GM21526 (cell line): ENCODE measurements around the gene MAP3K7.

Source experiments
- ATAC-seq: cut with Tn5 transposase; IDR thresholded peaks from one replicate; pipeline ENCODE4 v1.9.1; 2021; ENCODE audit warnings: moderate library complexity; ENCODE audit not compliant: unreplicated experiment, low FRiP score

MAP3K7 gene

DNA sequence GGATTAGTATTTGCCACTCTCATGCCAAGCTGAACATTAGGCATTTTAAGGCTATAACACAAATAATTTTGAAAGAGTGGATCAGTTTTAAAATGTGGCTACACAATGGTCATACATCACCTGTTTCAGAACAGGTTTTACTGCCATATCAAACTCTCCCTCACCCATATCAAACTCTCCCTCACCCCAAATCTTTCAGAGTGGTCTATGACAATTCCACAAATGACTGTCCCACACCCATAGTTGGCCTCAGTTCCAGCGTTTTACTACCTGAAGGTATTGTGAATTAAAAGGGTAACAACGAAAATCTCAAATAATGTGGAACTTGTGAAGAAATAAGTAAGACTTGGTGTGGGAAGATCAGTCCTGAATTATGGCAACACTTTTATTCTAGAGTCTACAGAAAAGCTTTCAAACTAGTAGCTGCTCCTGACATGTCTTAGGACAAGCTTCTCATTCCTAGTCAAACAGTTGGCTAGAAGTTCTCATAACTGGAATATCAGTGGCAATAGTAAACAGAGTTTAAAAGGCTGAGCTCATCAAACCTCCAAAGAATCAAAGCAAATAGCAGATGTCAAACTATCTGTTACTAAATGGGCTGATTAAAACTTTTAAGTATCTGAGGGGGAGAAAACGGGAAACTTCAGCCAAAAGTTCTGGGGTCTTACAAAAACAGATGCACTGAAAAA, 52.4 kb downstream of the MAP3K7 start:
- no peak for ATAC-seq

DNA sequence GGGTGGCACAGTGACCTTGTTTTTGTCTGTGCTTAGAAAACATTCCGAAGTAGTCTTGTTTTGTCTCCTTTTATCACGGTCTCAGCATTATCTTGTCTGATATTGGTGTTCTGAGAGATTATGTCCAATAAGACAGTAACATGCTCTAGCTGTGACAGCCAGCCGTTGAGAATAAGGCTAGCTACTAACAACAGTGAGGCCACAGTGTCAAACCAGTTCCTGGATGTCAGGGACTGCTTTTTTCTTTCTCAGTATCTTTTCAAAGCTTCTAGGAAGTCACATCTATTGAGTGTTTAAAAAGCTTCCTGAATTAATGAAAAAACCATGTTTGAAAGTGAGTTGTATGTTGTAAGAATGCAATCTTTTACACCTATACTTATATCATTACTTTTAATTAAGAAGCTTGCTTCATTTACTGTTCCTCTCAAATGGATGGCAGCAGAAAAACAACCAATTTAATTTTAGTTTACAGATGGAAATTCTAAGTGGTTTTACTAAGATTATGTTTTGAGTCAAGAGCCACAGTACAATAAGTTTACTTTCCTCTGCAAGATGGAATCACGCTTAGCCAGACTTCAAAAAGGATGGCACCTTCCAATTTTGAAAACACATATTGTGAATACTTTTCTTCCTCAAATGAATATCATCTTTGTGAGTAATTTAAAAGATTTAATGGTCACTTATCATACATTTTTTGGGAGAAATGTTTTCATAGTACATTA, 53.1 kb downstream of the MAP3K7 start:
- ATAC-seq, result no peak

DNA sequence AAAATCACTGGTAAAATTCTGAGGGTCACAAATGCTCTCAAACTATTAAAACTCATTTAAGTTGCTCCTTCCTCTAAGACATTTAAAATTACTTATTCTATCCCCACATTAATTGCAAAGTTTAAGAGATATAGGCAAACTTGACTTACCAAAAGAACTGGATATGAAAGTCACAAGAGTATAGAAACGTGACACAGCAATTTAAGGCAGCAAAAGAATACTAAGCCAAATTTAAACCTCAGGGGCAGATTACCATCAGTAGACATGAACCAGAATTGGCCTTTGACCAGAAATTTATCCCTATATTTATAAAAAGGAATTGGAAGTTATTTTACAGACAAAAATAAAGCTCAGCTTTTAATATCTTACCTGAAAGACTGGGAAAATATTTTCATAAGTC, 56.0 kb downstream of the MAP3K7 start:
- no peak for ATAC-seq

DNA sequence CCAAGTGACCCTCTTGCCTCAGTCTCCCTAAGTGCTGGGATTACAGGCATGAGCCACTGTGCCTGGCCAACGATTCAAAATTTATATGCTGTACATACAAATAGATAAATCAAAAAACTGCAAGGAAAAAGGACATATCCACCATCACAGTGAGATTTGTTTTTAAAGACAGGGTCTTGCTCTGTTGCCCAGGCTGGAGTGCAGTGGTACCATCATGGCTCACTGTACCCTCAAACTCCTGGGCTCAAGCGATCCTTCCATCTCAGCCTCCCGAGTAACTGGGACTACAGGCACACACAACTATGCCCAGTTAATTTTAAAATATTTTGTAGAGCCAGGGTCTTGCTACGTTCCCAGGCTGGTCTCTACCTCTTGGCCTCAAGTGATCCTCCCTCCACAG, 61.5 kb downstream of the MAP3K7 start:
- ATAC-seq, result no peak

DNA sequence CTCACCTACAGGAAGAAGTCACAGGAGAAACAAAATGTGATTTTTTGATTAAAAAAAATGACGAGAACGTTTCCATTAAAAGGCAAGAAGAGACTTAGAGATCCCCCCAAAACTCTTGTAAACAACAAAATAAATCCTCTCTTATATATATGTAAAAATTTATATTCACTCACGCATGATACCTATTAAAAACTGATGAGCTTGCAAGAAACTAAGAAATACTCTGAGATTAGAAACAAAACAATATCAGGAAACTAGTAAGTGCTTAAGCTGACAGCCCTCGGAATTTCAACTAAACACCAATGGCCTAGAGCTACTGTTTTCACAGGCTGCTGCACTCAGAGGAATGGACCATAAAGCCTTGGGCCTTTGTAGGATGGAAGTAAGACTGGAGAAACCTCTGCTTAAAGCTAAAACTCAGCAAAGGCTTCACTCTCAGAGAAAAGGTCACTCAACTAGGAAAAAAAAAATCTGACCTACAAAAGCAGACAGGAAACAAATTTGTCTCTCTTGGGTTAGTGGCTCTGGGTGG, 63.0 kb downstream of the MAP3K7 start:
- ATAC-seq, result no peak

DNA sequence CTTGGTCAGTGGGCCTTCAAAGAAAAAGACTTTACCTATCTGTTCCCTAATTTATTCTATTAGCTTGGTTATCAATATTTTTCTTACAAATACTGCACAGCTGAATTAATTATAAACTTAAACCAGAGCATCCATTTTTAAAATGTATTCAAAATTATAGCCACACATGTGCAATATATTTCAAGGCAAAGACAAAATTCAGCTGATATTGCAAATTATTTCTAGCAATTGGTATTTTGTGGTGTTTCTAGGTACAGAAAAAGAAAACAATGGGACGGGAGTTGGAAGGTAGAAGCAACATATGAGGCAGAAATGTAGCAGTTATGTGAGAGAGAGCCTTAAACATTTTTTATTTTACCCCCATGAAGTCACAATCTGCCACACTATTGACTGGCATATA, 64.9 kb downstream of the MAP3K7 start:
- ATAC-seq, result no peak

DNA sequence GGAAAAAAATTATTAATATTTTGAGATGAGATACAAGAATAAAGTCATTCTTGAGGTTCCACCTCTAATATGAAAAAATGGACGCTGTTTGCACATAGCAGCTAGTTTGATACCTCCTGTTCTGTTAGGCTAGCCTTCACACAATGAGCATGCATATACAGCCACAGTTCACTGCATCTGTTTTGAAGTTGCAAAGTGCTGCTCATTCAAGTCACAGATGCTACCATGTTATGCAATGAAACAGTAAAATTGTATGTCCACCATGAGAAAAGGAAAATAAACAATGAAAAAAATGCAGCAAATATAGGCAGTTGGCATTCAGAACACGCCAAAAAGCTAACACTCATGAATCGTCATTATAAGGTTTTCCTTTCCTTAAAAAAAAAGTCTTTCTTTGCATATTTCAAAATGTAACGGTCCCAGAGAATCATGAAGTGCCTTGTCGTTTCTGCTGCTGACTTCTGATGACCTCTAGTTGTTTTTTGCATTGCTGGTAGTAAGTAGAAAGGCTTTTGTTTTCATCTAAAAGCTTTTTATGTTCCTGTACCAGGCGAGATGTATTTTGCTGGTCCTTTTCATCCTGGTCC, 70.7 kb downstream of the MAP3K7 start:
- ATAC-seq, result no peak

DNA sequence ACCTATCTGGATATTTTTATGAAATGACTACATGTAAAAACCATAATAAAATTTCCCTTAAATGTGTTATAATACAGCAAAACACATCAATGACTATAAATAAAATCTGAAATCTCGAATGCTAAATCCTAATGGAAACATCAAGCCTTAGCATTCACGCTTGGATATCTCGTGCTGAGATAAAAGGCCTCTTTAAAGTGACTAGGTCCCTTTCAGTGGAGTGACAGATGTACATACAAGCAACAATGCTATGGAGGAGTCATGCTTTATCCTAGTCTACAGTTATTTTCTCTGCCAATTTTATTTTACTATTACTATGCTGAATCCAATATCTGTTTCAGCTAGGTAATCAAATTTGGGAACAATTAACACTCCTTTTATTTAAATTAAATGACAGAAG, 72.4 kb downstream of the MAP3K7 start:
- no peak for ATAC-seq

DNA sequence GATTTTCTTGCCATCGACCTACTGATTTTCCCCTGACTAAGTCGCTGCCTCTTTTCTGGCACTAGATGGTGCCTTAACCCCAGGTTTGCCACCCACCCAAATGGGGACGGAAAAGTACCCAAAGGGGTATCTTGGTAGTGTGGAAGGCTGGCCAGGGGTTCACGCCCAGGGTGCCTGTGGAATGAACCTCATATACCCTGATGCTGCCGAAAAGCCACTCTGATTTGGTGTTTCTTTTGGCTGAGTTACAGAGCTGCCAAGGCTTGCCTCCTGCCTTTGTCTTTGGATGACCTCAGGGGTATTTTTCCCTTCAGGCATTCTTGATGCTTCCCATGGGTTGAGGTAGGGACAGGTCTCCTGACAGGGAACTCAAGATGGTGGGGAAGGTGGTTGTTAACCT, 78.1 kb downstream of the MAP3K7 start:
- ATAC-seq, result no peak

DNA sequence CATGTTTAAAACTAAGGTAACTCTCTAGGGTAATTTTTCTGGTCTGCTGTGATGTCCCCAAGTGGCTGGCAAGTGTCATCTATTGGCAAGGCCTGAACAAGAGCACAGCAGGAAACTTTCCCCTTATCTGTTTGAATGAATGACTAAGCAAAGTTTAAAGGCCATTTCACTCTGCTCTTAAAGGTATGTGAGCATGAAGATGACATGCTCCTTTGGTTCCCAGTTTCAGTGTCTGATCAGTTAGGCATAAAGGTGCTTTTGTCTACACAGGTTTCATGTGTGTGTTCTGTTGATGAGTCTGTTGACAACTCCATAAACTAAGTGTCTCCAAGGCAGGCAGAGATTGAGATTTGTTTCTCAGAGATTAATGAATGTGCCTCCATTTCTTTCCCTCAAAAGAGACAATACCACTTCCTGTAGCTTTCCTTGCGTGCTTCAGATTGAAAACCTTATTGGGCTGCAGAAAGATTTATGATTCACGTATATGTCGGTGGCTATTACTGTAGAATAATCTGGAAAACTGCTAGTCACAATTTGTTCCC, 83.9 kb downstream of the MAP3K7 start:
- ATAC-seq, result no peak

DNA sequence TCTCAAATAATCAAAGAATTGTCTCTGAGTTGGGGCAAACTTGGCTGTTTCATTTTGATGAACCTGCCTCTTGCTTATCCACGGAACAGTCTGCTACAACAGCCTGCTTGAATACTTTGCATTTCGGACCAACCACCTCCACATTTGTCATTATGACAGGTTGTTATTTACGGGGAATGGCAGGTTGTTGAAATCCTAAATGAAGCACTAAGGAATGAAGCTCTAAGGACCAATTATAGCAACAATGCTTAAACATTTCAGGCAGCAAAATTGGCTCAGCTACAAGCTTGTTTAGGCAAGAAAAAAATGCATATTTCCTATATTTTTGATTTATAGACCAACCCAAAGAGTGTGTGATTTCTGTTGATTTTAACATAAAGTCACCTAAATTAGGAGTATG, 84.5 kb downstream of the MAP3K7 start:
- no peak for ATAC-seq

DNA sequence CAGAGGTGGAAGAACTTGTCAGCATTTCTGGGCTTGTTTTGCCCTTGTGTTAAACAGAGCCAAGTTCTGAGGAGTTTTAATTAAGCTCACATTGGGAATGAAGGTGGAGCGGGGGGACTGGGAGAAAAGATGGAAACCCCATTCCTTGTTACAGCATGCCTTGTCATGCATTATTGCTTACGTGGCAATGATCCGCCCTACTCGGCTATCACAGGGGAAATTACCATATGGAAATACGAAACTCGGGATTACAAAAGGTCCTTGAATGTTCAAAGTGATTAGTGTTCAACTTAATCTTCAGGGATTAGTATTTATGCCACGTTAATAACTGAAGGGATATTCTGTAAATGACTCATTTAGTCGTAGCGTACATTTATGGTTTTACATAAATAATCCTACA, 86.4 kb downstream of the MAP3K7 start:
- ATAC-seq, result no peak

DNA sequence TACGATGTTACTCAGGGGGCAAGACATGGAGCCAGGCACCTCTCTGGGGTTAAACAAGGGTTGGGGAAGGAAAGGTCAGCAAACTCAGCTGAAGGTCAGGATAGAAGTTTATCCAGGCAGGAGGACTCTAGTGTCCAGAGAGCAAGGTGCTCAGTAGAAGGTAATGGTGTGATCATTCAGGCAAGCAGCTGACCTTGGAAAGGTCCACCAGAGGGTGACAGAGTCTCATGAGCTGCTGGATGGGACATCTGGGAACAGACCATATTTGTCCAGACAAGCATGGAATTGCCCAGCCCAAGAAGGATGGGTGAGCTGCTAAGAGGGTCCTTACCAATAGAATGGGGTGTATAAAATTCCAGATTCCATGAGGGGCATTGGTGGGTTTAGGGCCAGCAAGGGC, 89.5 kb downstream of the MAP3K7 start:
- ATAC-seq, result no peak

DNA sequence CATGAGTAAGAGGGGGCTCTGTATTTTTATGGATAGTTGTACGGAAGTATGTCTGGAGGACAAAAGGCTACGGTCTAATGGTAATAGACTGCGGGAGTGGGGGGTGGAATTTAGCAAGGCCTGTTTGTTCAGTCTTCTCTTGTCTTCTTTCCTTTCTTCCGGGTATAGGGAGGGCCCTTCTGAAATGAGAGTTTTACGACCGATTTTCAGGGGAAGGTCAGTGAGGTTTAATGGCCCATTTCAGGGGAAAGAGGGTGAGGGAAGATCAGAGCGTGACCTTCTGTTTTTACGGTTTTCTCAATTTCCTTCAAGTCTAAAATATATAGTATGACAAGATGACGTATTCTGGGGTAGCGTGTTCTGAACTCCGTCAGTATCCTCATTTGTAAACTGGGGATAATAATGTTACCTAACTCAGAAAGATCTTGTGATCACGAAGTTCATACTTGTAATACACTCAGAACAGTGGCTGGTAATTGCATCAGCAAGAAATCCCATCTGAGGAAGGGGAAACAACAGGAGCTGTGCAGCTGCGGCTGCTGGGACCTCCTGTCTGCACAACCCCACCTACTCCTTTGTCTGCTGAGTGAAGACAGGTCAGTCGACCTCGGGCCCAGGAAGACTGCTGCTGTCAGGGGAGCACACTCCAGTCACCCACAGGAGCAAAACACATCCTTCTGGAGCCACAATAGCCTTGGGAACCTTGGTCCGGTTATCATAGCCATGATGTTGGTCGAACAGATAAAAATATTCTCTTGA, 90.4 kb downstream of the MAP3K7 start:
- ATAC-seq, result no peak

DNA sequence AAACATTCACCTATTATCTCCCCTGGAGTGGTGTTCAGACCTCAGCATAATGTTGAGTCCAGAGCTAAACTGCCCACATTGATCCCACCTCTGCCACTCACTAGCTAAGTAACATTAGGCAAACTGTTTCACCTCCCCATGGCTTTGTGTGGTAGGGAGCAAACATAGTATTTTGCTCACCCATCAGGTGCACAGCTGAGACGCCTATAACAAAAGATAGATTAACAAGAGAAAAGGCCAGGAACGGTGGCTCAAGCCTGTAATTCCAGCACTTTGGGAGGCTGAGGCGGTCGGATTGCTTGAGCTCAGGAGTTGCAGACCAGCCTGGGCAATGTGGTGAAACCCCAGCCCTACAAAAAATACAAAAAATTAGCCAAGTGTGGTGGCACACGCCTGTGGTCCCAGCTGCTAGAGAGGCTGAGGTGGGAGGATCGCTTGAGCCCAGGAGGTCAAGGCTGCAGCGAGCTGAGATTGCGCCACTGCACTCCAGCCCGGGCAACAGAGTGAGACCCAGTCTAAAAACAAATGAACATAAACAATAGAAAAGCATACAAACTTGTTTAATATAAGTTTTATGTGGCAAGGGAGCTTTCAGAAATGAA, 91.6 kb downstream of the MAP3K7 start:
- ATAC-seq, result no peak

DNA sequence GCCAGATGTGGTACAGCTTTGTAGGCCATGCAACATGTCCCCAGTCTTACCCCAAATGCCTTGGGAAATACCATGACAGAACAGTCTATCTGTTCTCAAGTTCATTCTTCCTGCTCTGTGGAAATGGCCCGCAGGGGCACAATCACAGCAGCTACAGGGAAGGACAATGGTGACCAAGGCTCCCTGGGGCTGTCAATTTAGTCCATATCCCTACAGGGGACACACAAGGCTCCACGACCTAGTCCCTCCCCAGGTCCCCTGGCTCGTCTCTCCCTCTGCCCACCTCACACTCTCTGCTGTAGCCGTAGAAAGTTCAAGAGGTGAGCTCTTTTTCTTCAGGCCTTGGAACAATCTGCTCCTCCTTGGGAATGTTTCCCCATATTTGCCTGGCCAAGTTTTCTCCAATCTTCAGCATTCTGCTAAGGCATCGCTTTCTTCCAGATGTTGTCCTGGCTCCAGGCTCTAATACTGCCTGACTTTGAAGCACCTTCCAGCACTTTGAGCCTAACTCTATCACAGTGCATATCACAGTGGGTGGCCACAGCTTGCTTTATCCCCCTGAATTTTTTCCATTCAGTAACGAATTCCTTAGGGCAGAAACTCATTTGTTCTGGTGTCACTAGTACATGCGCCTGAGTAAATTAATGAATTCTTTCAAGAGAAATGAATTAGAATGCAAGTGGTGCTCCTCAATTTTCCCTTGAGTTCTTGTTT, 92.6 kb downstream of the MAP3K7 start:
- ATAC-seq, result no peak

DNA sequence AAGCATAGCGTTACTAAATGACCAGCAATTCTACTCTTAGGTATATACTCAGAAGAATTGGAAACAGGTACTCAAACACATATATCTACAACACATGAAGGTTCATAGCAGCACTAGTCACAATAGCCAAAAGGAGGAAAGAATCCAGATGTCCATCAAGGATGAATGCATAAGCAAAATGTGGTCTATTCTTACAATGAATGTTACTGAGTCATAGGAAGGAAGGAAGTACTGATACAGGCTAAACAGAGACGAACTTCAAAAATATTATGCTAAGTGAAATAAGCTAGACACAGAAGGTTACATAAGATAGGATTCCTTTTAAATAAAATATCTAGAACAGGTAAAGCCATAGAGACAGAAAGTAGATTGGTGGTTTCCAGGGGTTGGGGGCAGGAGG, 93.5 kb downstream of the MAP3K7 start:
- ATAC-seq, result no peak

DNA sequence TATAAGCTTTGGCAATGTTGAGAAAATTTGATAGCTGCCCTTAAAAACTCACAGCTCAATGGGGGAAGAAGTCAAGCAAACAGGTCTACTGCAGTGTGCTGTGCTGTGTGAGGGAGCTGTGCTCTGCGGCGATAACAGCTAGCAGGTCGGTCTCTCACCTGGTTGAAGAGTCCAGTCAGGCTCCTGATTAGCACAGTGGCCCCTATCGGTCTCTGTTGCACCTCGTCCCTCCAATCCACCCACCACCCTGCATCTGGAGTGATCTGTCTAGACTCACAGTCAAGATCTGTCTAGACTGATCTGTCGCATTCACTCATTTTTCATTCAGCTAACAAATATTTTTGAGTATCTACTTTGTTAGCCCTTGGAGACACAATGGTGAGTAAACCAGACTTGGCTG, 94.1 kb downstream of the MAP3K7 start:
- ATAC-seq, result no peak

DNA sequence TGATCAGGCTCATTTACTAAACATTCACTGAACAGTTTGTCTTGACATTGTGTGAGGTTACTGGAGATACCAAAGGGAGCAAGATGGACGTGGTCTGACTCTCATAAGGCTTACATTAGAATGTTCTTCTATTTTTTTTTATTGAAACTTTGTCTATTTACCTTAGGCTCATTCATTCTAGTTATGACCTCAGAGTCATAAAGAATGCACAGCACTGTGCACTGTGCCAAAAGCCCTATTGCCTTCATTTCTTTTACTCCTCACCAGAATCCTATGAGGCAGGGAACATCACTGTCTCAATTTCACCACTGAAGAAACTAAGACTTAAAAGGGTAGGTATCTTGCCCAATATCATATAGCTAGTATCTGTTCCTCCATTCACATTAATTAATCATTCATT, 94.5 kb downstream of the MAP3K7 start:
- ATAC-seq, result no peak
